Measurements from ENCODE around the gene COLEC12.

The COLEC12 gene

DNA sequence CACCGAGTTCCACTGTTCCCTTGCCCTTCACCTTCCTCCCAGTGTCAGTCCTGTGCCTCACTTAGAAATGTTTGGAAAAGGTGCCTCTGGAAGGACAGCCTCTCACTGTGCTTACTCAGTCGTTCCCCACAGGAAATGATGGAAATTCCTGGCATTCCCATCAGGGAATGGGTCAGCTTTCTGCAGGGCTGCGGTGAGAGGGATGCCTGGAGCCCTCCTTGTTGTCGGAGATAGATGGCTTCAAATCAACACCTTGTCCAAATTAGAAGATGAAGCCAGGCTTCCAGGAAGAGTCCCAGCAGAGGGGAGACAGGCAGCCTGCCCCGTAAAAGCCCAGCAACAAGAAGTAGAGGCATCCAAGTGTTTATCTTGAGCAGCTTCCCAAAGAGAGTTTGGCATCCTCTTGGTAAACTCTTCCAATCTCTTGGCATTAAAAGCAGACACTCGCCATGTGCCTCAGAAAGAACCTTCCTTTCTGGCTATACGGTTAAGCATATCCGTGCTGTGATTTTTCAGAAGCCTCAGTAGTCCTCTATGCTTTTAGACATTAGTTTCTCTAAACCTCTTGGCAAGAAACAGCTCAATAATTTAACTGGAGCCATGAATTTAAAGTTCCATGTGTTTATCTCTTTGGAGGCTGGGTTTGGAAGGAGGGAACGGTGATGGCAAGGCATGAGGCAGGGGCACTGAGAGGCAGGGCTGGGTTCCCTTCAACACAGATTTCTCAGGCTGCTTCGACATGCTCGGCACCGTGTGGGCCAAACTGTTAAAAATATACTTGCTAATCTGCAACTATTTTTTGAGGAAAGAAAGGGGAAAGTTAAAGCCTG is 25.1 kb downstream of the COLEC12 start:
- DNase-seq (ENCODE audit: low read depth), result no peak
- TF ChIP-seq, protein P1, sequence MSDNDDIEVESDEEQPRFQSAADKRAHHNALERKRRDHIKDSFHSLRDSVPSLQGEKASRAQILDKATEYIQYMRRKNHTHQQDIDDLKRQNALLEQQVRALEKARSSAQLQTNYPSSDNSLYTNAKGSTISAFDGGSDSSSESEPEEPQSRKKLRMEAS (IDR thresholded peaks at IDR 0.05; ENCODE audit: low read depth, low read length), result no peak
- no peak for TF ChIP-seq POLR2A (IDR thresholded peaks at IDR 0.05; ENCODE audit: extremely low read depth, insufficient read length)
- no peak for TF ChIP-seq MYC (IDR thresholded peaks at IDR 0.05; ENCODE audit: low read depth, low read length)
- TF ChIP-seq, protein P2, sequence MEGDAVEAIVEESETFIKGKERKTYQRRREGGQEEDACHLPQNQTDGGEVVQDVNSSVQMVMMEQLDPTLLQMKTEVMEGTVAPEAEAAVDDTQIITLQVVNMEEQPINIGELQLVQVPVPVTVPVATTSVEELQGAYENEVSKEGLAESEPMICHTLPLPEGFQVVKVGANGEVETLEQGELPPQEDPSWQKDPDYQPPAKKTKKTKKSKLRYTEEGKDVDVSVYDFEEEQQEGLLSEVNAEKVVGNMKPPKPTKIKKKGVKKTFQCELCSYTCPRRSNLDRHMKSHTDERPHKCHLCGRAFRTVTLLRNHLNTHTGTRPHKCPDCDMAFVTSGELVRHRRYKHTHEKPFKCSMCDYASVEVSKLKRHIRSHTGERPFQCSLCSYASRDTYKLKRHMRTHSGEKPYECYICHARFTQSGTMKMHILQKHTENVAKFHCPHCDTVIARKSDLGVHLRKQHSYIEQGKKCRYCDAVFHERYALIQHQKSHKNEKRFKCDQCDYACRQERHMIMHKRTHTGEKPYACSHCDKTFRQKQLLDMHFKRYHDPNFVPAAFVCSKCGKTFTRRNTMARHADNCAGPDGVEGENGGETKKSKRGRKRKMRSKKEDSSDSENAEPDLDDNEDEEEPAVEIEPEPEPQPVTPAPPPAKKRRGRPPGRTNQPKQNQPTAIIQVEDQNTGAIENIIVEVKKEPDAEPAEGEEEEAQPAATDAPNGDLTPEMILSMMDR (IDR thresholded peaks at IDR 0.05; ENCODE audit: low read depth, low read length), result no peak
- no peak overlapping the region for H3K4me3 ChIP-seq (ENCODE audit: low read depth, low read length)

DNA sequence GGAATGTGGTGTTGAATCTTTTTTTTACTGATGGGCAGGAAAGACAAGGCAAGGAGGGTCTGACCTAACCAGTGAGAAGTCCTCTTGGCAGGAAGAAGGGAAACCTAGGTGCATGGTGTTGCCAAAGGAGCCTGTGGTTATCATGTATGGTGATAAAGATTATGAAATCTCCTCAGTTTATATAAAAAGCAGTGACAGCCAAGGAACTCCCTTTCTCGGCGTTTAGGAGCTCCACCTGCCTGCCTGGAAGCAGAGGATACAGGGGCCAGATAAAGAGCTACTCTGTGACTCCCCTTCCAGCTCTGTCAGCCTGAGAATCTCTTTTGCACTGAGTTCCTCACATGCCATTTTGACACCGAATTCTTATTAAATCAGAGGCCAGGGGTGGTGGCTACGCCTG is 26.1 kb downstream of the COLEC12 start:
- no peak overlapping the region for H3K4me3 ChIP-seq (ENCODE audit: low read depth, low read length)
- no peak for DNase-seq (ENCODE audit: low read depth)
- no peak for TF ChIP-seq MYC (IDR thresholded peaks at IDR 0.05; ENCODE audit: low read depth, low read length)
- TF ChIP-seq, protein P1 (IDR thresholded peaks at IDR 0.05; ENCODE audit: low read depth, low read length), result no peak
- TF ChIP-seq POLR2A (IDR thresholded peaks at IDR 0.05; ENCODE audit: extremely low read depth, insufficient read length), result no peak
- TF ChIP-seq, protein P2 (IDR thresholded peaks at IDR 0.05; ENCODE audit: low read depth, low read length), result no peak

DNA sequence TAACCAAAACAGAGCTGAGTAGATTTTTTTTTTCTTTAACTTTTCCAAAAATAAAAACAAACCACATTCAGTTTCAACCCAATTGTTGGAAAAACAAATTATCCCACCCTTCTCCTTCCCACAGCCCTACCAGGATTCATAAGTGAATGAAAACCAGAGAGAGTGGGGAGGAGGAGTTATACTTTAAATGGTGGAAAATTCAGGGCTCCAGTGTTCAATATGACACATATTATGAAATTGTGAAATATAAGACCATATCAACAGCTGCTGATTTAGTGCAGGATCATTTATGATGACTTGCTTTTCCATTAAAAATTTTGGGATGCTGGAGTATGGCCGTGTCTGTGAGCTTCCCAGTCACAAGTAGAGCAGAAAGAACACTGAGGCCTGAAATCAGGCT is 26.7 kb downstream of the COLEC12 start:
- no peak for DNase-seq (ENCODE audit: low read depth)
- no peak overlapping the region for H3K4me3 ChIP-seq (ENCODE audit: low read depth, low read length)
- TF ChIP-seq, protein P1 (IDR thresholded peaks at IDR 0.05; ENCODE audit: low read depth, low read length), result no peak

DNA sequence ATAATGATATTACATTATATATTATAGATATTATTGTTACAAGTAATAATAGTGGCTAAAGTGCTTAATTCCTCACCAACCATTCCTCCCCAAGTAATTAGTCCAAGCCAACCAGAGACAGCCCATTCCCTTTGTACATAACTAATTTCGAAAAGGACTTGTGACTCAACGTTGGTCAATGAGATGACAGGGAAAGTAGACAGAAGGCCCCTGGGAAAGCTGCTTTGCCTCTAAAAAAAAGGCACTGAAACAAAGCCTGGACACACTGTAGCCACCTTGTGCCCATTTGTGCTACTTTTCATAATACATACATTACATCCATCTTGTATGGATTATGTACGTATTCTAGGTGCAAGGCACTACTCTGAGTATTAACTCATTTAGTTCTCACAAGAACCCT is 28.8 kb downstream of the COLEC12 start:
- DNase-seq (ENCODE audit: low read depth), result peak; percentile 59
- TF ChIP-seq POLR2A (IDR thresholded peaks at IDR 0.05; ENCODE audit: extremely low read depth, insufficient read length), result no peak

DNA sequence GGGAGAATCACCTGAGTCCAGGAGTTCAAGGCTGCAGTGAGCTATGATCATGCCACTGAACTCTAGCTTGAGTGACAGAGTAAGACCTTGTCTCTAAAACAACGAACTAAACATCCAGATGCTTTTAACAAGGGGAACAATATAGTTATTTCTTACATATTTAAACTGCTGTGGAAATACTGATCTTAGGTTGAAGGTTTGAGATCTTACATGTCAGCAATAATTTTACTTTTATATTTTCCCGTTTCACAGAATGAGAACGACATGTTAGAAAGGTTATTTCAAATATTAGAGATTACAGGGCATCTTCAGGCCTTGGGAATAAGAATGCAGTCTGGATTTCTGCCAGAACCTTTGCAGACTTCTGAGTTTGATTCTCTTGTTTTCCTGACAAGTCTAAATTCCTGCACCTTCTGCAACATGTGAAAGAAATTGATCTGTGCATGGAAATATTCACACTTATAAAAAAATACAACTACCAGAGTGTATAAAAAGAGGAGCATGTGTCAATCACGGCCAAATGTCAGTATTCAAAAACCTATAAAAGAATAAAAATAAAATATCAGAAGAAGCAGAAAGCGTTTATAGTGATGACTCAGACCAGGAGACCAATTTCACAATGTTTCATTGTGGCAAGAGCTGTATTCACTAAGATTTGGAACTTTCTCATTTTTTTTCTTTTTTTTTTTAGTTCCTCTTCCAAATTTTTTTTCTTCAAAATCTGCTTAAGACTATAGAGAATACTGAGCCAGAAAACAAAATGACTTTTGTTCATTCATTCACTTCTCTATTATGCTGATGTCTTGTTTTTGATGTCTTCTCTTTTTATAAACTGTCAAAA is 29.6 kb downstream of the COLEC12 start:
- DNase-seq (ENCODE audit: low read depth), result peak; percentile 72
- no peak overlapping the region for H3K4me3 ChIP-seq (ENCODE audit: low read depth, low read length)
- TF ChIP-seq MYC (IDR thresholded peaks at IDR 0.05; ENCODE audit: low read depth, low read length), result no peak
- TF ChIP-seq POLR2A (IDR thresholded peaks at IDR 0.05; ENCODE audit: extremely low read depth, insufficient read length), result no peak
- TF ChIP-seq, protein P1 (IDR thresholded peaks at IDR 0.05; ENCODE audit: low read depth, low read length), result no peak
- TF ChIP-seq, protein P2 (IDR thresholded peaks at IDR 0.05; ENCODE audit: low read depth, low read length), result no peak

More for the DNA sequence above, 28.8 kb downstream of the COLEC12 start:
- no peak overlapping the region for H3K4me3 ChIP-seq (ENCODE audit: low read depth, low read length)

DNA sequence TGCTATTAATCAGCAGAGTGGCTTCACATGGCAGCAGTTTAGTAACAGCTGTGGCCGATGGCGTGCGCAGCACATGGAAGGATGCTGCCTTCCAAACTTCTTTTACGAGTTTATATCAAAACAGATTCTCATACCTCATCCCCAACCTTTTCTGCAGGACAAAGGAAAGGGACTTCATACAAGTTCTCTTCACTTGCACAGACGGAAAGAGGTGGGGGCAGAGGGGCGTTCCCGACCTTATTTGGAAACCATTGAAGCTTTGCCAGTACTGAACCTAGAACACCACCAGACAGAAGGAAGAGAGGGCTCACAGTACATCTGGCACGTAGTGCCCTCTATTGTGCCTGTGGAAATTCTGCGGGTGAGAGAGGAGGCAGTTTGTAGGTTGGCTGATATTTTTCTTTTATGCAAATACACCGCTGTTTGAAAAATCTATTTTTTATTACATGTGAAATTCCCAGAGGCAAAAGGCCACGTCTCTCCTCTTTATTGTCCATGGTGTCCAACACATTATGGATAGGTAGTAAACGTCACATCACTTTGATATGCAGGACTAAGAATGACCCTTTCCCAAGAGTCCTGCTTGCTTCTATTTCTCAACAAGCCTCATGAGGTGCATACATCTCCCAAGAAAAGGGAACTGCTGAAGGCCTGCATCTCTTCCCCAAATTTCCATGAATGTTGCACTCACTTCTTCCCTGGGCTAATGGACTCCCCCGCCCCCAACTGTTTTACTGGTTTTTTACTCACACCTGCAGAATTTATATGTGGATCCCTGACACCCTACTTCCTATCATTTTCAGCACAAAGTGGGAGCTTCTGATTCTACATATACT is 31.3 kb downstream of the COLEC12 start:
- no peak for DNase-seq (ENCODE audit: low read depth)
- H3K4me3 ChIP-seq (ENCODE audit: low read depth, low read length), result no peak overlapping the region
- TF ChIP-seq, protein P2 (IDR thresholded peaks at IDR 0.05; ENCODE audit: low read depth, low read length), result peak; percentile 11
- no peak for TF ChIP-seq MYC (IDR thresholded peaks at IDR 0.05; ENCODE audit: low read depth, low read length)
- no peak for TF ChIP-seq POLR2A (IDR thresholded peaks at IDR 0.05; ENCODE audit: extremely low read depth, insufficient read length)
- TF ChIP-seq, protein P1 (IDR thresholded peaks at IDR 0.05; ENCODE audit: low read depth, low read length), result no peak
